HG03565 (cell line): ENCODE results near the gene HRC.
"Not testable (repeated sequence)": the region's sequence is repeated elsewhere in the genome, so short reads cannot be mapped to it uniquely, and the experiment has no call there.

Experiments used
- ATAC-seq: cut with Tn5 transposase; IDR thresholded peaks from one replicate; pipeline ENCODE4 v1.9.1; 2021; ENCODE audit warnings: mild to moderate bottlenecking, moderate library complexity; ENCODE audit not compliant: unreplicated experiment

HRC gene

GRCh38 chr19:49161987-49162386 lies 6.8 kb upstream of the HRC start:
- ATAC-seq, result no peak

DNA sequence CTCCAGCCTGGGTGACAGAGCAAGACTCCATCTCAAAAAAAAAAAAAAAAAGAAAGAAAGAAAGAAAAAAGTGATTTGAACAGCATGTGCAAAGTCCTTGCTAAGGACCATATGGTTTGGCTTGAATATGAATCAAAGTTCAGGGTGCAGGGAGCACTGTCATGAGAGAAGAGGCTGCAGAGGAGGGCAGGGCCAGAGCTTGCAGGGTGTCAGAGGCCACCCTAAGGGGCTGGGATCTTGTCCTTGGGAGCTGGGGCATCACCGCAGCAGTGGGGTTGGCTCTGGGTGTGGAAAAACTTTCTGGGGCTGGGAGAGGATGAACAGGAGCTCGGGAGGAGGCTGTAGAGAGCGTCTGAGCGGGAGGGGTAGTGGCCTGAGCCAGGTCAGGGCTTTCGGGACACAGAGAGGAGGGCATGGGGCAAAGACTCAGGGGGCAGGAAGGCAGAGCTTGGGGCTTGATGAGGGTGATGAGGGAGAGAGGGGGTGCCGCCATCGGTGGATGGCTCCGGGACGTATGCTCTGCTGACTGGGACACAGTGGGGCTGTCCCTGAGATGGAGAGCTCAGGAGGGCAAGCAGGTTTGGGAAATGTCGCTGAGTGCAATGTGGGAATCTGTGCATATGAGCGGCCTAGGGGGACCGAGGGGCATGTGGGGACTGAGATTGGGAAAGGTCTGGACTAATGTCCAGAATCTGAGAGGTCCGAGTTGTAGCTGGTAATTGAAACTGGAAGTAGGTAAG lies 5.4 kb upstream of the HRC start:
- no peak for ATAC-seq

- ATAC-seq, result no peak
These were observed 2.4 kb upstream of the HRC start, which contains the start of gene TRPM4 for GRCh38 chr19:49157445-49158224. TSS of gene TRPM4 (plus strand) at chr19:49157792. CDS start at chr19:49157867, 75 bp downstream.

GRCh38 chr19:49155820-49156346 lies 687 bp upstream of the HRC start:
- no peak for ATAC-seq

- no peak for ATAC-seq
These were observed 917 bp downstream of the HRC start for GRCh38 chr19:49154279-49154678.

- ATAC-seq, result no peak
These were observed 1.9 kb downstream of the HRC start for GRCh38 chr19:49153167-49153809.

- no peak for ATAC-seq
These were observed 3.1 kb downstream of the HRC start for GRCh38 chr19:49152119-49152550.

GRCh38 chr19:49151267-49152118 lies 3.7 kb downstream of the HRC start:
- no peak for ATAC-seq

DNA sequence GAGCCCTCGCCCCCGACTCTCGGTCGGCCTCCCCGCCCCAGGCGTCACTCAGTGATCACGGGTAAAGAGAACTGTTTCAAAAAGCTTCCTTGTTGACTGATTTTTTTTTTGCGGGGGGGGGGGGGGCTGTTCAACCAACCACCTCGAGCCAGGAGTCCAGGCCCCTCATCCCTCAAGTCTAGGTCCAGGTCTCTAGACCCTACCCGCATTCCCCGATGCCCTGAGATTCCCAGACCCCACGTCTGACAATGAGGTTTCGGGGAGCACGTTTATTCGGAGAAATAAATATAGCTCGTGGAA lies 4.3 kb downstream of the HRC start:
- no peak for ATAC-seq

DNA sequence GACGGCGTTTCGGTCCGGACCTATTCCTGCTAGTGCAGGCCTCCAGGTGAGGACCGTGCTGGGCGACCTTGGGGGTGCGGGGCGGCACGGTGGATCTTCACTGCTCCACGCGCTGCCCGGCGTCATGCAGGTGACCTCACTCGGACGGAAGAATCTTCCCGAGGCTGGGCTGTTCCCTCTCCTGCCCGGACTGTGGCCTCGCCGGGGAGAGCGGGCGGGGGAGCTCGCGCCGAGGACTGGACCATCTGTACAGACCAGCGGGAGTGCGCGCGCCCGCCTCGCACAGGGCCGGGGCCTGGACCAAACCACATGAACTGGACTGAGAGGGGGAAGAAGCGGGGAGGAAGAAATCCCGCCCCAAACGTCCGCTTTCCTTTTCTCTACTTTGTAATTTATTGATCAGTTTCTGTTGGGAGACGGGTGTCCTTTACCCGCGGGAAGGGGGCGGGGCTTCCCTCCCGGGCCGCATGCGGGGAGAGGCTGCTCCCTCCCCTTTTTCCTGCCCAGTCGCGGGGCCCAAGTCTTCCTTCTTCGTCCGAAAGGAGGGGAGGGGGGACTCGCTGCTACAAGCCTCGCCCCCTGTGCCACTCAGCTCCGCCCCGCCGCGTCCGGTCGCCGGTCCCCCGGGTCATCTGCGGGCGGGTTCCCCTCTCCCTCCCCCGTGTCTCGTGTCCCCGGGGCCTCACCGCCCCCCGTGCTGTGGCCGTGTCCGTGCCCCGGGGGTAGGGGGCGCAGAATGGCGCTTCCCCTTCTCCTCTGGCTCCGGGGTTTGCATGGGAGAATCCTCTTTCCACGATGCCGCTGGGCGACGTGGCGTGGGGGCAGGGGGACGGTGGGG lies 4.9 kb downstream of the HRC start:
- no peak for ATAC-seq

DNA sequence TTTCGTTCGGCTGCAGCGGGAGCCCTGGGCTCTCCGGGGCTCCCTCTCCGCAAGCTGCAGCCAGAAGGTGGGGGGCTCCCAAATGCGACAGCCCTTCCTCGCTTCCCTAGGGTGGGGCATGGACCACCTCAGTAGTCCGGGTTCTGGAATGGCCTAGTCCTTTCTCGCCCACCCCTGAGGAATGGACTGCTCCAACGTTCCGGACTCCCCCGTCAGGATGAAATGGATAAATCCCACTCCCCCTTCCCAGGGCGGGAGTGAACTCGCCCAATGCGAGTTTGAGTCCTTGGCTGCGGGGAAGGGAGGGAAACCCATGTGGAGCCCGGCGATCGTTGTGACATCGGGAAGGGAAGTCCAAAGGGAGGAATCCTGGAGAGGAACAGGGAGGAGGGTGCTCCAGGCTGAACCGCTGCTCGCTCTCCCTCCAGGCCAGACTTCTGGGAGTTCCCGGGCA lies 5.5 kb downstream of the HRC start:
- ATAC-seq, result no peak

- ATAC-seq, result no peak
These were observed 6.2 kb downstream of the HRC start for GRCh38 chr19:49148784-49149651.

DNA sequence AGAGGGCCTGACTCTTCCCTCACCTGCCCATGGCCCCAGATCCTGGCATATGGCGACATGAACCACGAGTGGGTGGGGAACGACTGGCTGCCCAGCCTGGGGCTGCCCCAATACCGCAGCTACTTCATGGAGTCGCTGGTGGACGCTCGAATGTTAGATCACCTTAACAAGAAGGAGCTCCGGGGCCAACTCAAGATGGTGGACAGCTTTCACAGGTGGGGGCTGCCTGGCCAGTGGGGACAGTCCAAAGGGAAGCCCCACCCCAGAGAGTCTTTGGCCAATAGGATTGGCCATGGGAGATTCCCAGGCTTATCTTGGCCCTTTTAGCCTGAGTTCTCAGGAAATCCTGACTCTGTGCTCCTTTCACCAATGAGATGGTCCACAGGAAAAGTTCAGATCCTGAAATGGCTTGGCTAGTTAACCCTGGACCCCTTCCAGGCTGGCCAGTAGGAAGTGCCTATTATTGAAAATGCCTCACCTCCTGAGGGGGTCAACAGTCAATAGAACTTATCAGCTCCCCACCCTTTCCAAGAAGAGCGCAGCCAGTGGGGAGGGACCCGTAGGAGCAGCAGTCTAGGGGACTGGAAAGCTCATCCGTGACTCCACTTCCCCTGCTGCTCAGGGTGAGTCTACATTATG lies 7.0 kb downstream of the HRC start:
- no peak for ATAC-seq

DNA sequence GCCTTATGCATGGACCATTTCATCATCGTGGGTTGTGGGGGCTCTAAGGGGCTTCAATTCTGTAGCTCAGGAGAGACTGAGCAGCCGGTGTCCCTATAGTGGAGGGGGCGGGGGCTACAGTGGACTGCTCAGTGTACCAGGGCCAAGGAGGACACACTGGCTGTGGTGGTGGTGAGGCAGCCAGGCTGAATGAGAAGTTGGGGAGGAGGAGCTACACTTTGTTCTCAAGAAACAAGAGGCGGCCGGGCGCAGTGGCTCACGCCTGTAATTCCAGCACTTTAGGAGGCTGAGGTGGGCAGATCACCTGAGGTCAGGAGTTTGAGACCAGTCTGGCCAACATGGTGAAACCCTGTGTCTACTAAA lies 8.8 kb downstream of the HRC start:
- ATAC-seq, result not testable (repeated sequence)

- ATAC-seq, result no peak
These were observed 9.4 kb downstream of the HRC start for GRCh38 chr19:49145573-49146407.

- ATAC-seq, result no peak
These were observed 12.3 kb downstream of the HRC start for GRCh38 chr19:49142866-49143335.

DNA sequence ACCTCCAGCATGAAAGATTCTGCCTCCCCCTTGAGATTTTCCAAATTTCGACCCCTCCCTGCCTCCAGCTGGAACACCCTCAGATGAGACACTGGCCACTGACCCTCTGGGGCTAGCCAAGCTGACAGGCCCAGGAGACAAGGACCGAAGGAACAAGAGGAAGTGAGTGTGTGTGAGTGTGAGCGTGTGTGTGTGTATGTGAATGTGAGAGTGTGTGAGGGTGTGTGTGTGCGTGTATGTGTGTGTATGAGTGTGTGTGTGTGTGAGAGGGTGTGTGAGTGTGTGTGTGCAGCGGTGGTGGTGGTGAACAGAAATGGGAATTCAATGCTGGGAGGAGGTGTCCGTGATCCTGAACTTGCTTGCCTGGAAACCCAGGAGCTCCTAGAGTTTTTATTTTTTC lies 13.8 kb downstream of the HRC start:
- no peak for ATAC-seq
